NCI-H1105 treated with DMSO at 0.1 percent for 48 hours (cell line): ENCODE measurements around the gene KCNIP1.

ENCODE experiments used
- DNase-seq: peaks from one replicate; lab custom pipeline; 2025; lab: John Stamatoyannopoulos, UW

KCNIP1 gene

DNA sequence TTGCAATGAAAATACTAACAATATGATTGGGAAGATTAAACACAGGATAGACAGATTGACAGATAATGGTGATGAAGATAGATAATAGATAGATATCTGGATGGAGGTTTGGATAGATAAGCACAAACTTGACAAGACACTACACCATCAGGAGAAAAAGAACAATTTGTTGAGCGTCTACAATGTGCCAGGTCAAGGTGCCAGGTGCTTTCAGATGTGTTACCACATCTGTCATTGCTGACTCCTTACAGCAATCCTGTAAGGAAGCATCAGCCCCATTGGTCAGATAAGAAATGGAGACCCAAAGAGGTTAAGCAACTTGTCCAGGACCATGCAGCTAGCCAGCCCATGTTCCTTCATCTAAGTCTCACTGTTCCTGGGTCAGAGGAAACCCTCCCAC, 278.1 kb downstream of the KCNIP1 start:
- no peak for DNase-seq

DNA sequence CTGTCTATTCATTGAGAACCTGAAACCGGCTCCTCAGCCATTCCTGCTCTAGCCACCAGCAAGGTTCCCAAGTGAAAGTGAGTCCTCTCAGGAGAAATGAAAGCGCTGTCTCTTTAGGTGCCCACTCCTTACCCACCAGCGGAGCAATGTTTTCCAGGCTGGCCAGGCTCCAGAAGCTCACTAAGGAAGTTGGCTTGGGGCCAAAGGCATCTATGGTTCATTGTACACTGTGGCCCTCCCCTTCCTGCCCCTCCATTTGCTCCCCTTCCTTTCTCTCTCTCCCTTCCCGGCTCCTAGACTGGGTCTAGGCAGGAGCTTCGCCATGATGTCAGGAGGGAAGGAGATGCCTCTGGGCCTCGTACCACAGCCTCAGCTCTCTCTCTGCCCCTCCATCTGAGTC, 278.6 kb downstream of the KCNIP1 start:
- no peak for DNase-seq

DNA sequence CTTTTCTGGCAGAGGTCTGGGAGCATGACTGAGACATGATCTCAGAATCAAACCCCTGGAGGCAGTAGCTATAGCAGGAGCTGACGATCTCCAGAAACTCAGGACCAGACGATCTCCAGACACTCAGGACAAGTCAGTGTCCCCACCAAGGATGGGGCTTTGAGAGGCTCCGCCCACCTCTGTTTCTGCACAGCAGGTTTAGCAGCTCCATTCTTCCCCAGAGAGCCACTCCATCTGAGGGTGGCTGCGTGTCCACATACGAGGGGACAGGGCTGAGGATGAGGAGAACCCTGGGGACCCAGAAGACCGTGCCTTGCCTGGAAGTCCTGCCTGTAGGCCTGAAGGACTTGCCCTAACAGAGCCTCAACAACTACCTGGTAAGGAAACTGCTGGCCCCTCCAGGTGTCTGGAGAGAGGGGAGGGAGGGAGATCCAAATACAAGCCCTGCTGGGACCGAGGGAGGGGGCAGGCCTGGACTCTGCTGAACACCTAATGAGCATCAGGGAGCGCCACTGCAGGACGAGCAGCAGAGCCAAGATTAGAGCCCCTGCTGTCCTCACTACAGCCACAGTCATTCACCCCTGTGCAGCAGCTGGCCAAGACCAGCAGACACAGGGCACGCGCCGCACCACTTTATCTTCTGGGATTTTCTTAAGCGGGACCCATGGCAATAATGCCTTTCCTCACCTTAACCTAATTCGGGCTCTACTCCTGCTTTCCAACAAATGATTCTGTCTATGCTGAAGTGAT, 279.9 kb downstream of the KCNIP1 start, which contains the start of gene GABRP:
GABRP (plus strand) TSS at position 228 of the 750 bp plus-strand sequence. CDS start 4,891 bp downstream, outside the sequence.
- DNase-seq: no peak

DNA sequence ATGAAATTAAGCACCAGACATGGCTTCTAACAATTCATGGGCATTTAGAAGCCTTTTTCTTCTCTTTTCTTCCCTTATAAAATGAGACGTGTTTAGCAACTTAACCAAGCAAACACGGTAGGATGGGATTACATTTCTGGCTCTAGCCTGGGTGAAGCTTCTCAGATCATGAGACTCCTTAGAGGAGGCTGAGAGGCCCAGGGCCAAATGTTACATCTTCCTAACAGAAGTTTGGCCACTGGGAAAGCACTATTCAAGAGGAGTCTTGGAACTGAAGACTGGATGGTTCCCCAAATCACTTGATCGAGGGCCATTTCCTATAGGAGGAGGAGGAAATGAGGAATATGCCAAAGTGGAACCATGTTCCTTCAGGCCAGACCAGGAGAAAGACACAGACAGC, 281.6 kb downstream of the KCNIP1 start:
- no peak for DNase-seq
